ENCODE measurements around the gene XBP1.
"Not testable (repeated sequence)": the region's sequence is repeated elsewhere in the genome, so short reads cannot be mapped to it uniquely, and the experiment has no call there.

The XBP1 gene

GRCh38 chr22:28830441-28830840, 30.1 kb upstream of the XBP1 start:
- no peak for TF ChIP-seq CTCF (IDR thresholded peaks at IDR 0.05; ENCODE audit: insufficient read depth, low read length, poor library complexity, severe bottlenecking)
- no peak overlapping the region for H3K4me3 ChIP-seq (replicated peaks; ENCODE audit: low read depth, low read length)
- no peaks in the 10 kb centered on the region for H3K27me3 ChIP-seq (replicated peaks; ENCODE audit: control insufficient read depth, insufficient read depth, low read length)
- H3K36me3 ChIP-seq (ENCODE audit: control insufficient read depth, insufficient read depth, low read length) = no peaks in the 10 kb centered on the region
- DNase-seq (ENCODE audit: extremely low read depth, insufficient read length) = no peak

- TF ChIP-seq CTCF (IDR thresholded peaks at IDR 0.05; ENCODE audit: insufficient read depth, low read length, poor library complexity, severe bottlenecking) = peak; percentile 95
- Histone ChIP-seq H3K36me3 (ENCODE audit: control insufficient read depth, insufficient read depth, low read length) (no peaks in the 10 kb centered on the region), H3K4me3 (replicated peaks; ENCODE audit: low read depth, low read length) (no peak overlapping the region), H3K27me3 (replicated peaks; ENCODE audit: control insufficient read depth, insufficient read depth, low read length) (no peaks in the 10 kb centered on the region)
- DNase-seq (ENCODE audit: extremely low read depth, insufficient read length) = no peak
These were observed 29.2 kb upstream of the XBP1 start for GRCh38 chr22:28829358-28830181.

GRCh38 chr22:28826921-28827320, 26.6 kb upstream of the XBP1 start:
- no peak for TF ChIP-seq CTCF (IDR thresholded peaks at IDR 0.05; ENCODE audit: insufficient read depth, low read length, poor library complexity, severe bottlenecking)
- Histone ChIP-seq H3K36me3 (ENCODE audit: control insufficient read depth, insufficient read depth, low read length) (no peaks in the 10 kb centered on the region), H3K4me3 (replicated peaks; ENCODE audit: low read depth, low read length) (no peak overlapping the region), H3K27me3 (replicated peaks; ENCODE audit: control insufficient read depth, insufficient read depth, low read length) (no peaks in the 10 kb centered on the region)
- no peak for DNase-seq (ENCODE audit: extremely low read depth, insufficient read length)

GRCh38 chr22:28826430-28826829, 26.1 kb upstream of the XBP1 start:
- not testable (repeated sequence) for H3K36me3 ChIP-seq (ENCODE audit: control insufficient read depth, insufficient read depth, low read length); H3K27me3 ChIP-seq (replicated peaks; ENCODE audit: control insufficient read depth, insufficient read depth, low read length); H3K4me3 ChIP-seq (replicated peaks; ENCODE audit: low read depth, low read length); DNase-seq (ENCODE audit: extremely low read depth, insufficient read length)

- H3K36me3 ChIP-seq (ENCODE audit: control insufficient read depth, insufficient read depth, low read length); DNase-seq (ENCODE audit: extremely low read depth, insufficient read length); H3K4me3 ChIP-seq (replicated peaks; ENCODE audit: low read depth, low read length); H3K27me3 ChIP-seq (replicated peaks; ENCODE audit: control insufficient read depth, insufficient read depth, low read length): not testable (repeated sequence)
These were observed 24.1 kb upstream of the XBP1 start for GRCh38 chr22:28824455-28824854.

GRCh38 chr22:28822930-28823551, 22.7 kb upstream of the XBP1 start:
- no peaks in the 10 kb centered on the region for H3K36me3 ChIP-seq (ENCODE audit: control insufficient read depth, insufficient read depth, low read length)
- H3K27me3 ChIP-seq (replicated peaks; ENCODE audit: control insufficient read depth, insufficient read depth, low read length) = no peaks in the 10 kb centered on the region
- H3K4me3 ChIP-seq (replicated peaks; ENCODE audit: low read depth, low read length) = no peak overlapping the region
- TF ChIP-seq CTCF (IDR thresholded peaks at IDR 0.05; ENCODE audit: insufficient read depth, low read length, poor library complexity, severe bottlenecking) = no peak
- DNase-seq (ENCODE audit: extremely low read depth, insufficient read length) = no peak

Measured in GM06990 (cell line).